GM19238 (cell line): ENCODE data around the gene FBXL13.
"Not testable (repeated sequence)": the region's sequence is repeated elsewhere in the genome, so short reads cannot be mapped to it uniquely, and the experiment has no call there.

Source experiments
- DNase-seq: peaks from one replicate; pipeline ENCODE4 v3.0.0; 2011; ENCODE audit warnings: low spot score; ENCODE audit not compliant: insufficient read length

Gene FBXL13

GRCh38 chr7:102942181-102942866, 132.3 kb downstream of the FBXL13 start:
- DNase-seq = no peak

DNA sequence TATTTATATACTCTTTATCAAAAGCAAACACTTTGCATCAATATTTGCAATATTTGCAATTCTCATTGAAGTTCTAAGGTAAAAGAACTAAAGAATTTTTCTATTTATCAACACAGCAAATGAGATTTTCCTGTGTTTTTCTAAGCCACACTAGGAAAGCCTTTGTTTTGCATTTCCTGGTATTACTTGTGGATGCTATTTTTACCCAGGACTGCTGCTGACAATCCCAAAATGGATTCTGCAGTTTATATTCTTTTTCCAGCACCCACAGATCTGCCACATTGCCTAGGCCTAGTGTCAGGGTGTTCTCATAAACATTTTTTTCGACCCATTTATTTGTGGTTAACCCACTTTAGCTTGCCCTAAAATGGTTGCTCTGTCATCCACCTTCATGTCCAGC, 135.9 kb downstream of the FBXL13 start:
- no peak for DNase-seq

DNA sequence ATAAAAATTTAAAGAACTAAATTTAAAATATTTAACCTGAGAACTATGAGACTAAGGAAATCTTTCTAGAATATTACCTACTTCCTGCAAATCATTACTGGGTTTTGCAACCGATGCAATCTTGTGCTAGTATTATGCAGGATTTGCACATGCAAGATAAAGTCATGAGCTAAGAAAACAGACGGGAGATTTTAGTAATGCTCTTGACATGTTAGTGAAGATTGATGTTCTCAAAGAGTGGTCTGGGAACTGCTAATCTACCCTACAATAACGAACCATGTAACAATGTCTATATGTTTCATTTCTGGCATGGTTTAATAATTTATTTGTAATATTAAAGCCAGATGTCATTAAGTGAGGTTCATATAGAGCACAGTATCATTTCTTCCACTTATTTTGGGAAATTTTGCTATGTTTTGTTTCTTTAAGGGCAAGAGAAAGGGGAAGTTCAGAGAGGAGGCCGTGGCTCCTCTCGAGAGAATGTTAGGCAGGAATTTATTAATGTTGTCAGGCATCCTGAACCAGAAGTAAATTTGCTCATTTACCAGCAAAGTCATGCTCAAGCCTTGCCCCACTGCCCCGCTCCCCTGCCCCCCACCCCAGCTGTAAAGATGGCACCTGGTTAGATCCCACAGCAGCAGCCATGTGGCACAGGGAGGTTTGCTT, 139.0 kb downstream of the FBXL13 start:
- DNase-seq = no peak

GRCh38 chr7:102934701-102935100, 139.9 kb downstream of the FBXL13 start:
- DNase-seq = no peak

- DNase-seq = no peak
Measured at GRCh38 chr7:102934239-102934638, 140.4 kb downstream of the FBXL13 start.

- no peak for DNase-seq
Measured at GRCh38 chr7:102933763-102934162, 140.8 kb downstream of the FBXL13 start.

DNA sequence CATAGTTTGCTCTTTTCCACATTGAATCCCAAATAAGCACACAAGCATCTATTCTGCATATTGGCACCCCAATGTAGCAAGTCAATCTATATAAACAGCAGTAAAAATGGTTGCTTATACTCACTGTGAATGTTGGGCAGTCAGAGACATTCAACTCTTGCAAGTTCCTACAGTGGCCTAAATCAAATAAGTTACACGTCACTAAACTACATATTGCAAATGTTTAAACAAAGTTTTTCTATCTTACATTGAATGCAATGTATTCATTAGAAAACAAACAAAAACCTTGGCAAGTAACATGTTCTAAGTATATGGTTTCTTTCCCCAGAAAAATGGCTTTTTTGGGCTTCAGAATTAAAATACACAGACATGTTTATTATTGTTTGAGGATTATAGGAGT, 142.8 kb downstream of the FBXL13 start:
- no peak for DNase-seq

DNA sequence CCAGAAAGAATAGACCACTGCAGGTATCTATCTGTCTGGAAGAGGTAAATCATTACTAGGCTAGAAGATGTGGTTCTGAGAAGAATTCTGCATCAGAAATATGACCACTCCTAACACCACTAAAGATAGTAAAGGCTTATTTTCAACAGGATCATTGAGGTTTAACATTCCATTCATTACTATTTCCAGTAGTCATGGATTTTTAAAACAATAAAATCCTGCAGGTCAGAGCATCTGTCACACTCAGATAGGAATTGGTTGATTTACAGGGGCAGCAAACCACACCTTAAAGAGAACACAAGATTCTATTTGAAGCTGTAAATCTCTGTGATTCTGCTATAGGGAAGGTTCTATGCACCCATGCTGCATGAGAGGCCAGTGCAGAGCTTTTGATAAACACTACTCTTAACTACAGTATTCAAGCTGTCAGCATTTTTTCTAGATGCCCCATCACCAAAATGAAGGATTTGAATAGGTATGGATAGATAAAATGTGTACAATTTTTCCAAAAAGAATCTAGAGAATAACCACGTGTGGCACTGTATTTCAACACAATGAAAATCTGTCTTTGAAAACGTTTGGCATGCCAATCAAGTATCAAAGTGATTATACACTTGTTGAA, 147.2 kb downstream of the FBXL13 start:
- DNase-seq = no peak

DNA sequence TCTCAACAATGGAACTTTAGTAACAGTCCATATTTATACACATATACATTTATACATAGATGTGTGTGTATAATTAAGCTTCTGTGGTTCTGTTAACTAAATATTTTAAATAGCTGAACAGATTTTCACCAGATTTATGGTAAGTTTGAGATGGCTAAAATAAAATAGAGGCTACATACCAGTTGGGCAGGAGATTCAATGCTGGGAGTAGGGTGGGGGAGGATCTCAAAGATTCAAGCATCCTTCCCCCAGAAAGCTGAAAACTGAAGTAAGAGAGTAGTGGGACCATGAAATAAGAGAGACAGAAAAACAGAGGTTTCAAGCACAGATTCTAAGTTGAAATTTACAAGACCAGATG, 147.8 kb downstream of the FBXL13 start:
- no peak for DNase-seq

DNA sequence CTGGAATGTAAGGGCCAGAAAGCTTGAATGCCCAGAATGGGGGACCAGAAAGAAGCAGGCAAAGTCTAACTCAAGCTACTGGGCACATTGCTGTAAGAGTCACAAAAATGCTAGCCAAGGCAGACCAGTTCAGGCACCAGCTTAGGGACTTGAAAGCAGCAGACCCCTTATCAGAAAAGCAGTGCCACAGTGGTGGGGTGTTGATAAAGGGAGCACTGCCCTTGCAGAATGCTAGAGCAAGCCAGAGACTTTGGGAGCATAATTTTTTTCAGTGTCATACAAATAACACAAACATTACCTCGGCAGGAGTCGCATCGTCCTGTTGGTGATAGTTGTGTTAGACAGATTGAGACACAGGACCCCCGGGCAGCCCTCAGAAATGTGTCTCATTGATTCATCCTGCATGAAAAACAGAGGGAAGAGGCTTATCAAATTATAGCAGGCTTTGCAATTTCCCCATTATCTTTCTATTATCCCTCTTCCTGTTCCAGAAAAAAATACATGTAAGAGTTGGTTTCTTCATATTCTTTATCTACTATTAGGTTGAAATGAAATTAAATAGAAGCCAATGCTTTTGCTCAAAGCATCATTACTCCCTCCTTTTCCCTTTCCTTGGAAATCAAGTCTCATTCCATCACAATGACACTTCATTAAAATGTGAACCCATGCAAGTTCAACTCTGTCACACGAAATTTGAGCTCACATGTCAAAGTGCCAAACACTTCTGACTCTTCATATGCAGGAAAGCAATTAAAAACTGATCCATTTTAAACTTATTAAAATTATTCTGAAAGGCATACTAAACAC, 148.4 kb downstream of the FBXL13 start:
- no peak for DNase-seq

DNA sequence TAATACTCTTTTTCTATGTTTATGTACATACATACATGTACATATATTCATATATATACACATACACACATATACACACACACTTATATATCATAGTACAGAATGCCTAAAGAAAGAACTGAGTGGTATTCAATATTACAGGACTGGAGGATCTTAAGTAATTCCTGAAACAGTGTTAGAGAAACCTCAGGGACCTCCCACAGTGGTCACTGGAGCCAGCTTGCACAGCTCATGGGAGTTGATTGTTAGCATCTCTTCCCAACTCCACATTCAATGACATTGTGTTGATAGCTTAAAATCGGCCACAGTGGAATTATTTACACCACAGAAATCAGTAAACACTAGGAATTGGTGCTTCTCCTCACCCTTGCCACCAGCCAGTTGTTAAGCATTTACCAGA, 155.8 kb downstream of the FBXL13 start:
- DNase-seq = no peak

DNA sequence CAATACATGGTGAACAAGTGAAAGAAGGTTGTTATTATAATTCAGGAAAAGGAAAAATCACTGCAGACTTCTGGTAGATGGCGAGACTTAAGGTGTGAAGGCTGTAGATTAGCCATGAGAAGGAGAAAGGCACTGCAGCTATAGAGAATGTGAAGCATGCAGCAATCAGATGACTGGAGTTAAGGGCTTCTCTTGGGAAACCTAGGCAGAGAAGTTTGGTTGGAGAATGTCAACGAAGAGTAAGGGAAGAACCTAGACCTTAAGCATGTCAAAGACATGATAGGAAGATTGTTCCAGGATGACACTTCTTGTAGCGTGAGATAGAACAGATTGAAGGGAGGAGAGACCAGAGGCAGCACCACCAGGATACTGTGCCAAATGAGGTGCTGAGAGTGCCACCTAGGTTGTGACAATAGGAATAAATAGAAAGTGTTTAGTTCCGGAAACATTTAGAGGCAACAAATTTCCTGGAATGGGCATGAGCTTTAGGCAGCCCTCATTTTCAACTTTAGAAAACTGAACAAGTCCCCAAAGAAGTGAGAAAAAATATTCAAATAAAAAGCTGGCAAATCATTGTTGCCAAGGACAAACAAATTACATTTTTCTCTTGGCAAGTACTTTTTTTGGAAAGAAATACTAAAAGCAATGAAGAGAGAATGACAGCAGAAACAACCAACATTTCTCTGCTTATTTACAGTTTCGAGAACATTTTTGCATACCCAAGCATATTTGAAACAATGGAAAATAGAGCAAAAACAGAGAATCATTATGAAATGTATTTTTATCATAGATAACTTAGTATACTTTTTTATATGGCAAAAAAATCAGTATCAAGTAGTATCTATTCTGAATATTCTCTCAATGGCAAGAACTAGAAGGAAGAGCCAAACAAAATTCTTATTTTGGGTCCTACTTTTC, 156.9 kb downstream of the FBXL13 start:
- no peak for DNase-seq

DNA sequence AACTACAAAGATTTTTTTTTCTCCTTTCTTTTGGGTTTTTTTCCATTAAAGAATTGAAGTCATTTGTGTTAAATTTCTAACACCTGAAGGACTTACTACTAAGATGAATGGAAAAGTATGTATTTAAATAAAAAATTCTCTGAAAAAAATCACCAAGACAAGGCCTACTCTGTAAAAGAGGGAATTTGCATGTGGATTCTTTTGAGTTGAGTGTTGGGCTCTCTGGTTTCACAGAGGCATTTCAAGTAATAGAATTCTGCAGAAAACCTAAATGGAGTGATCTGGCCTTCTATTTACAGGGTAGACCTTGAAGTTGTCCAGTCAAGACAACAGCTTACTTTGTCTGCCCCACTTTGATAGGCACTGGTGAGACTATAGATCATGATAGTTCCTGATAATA, 157.7 kb downstream of the FBXL13 start:
- no peak for DNase-seq

DNA sequence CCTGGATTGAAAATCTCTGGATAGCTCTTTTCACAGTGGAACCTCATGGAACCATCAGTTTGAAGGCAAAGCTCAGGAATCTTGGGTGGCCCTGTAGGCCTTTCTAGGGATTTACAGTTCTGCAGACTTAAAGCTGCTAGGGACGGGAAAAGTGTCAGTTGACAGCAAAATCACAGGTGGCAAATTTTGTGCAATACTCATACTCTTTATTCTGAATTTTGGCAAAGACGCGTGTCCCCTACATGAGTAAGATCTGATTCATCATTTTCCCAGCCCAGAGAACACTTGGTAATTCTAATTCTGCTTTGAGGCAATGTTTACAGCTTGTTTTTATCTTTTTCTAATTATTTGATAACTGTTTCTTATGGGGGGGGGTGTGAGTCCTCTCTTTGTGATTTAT, 158.2 kb downstream of the FBXL13 start:
- no peak for DNase-seq

GRCh38 chr7:102914585-102914984, 160.0 kb downstream of the FBXL13 start:
- no peak for DNase-seq

GRCh38 chr7:102913826-102914225, 160.8 kb downstream of the FBXL13 start:
- no peak for DNase-seq

DNA sequence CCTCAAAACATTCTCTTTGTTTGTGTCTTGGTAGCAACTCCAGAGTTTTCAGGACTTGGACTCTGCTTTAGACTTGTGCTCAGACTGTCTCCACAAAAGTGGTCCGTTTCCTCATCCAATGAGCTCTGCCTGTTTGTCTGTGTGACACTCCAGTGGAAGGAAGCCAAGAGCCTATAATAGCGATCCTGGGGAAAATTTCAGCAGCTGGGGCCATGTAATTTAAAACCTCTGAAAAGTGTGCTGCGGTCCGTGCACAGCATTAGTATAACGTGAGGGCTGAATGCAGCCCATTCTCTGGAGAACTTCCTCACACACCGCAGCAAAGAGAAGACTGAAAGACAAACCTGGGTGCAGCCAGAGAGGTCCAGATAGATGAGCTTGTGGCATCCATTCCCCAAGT, 161.9 kb downstream of the FBXL13 start, which contains the start of gene LRRC17:
Gene LRRC17, plus strand, starts transcription at position 259 of the 400 bp plus-strand sequence. CDS start 20,914 bp downstream, outside the sequence.
- no peak for DNase-seq

- no peak for DNase-seq
Measured at GRCh38 chr7:102908676-102909075, 165.9 kb downstream of the FBXL13 start.

DNA sequence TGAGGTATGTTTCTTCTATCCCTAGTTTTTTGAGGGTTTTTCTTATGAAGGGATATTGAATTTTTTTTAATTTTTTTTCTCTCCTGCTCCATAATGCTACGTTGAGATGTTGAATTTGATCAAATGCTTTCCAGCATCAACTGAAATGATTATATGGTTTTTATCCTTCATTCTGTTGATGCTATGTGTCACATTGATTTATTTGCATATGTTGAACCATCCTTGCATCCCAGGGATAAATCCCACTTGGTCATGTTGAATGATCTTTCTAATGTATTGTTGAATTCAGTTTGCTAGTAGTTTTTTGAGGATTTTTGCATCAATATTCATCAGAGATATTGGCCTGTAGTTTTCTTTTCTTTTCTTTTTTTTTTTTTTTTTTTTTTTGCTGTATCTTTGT, 171.0 kb downstream of the FBXL13 start:
- DNase-seq = not testable (repeated sequence)

- DNase-seq = not testable (repeated sequence)
Measured at GRCh38 chr7:102902052-102902451, 172.5 kb downstream of the FBXL13 start.

GRCh38 chr7:102898532-102898859, 176.1 kb downstream of the FBXL13 start:
- no peak for DNase-seq
